HCT116 (cell line): ENCODE results near the gene FILIP1. TPM values are rescaled to one million over a fixed set of nuclear protein-coding genes. Genes with fewer than 3 reads are reported as not detected.

Source experiments
- ATAC-seq: fragments of 200-7000 bp; cut with Tn5 transposase; 2 replicates; pipeline ENCODE4 v1.9.1; 2020; ENCODE audit warnings: mild to moderate bottlenecking, moderate library complexity
- BruUV-seq: library from RNA; stranded (reverse); fragments of 400-500 nt; replicated peaks from 2 replicates; lab custom pipeline; 2021; lab: Mats Ljungman, UMichigan
- CTCF ChIA-PET: fragments of 300-600 bp; sonication (Branson Sonifier 250); formaldehyde crosslinking; loops from one replicate; lab custom pipeline; 2021; ENCODE audit warnings: antibody characterized with exemption; lab: Charles Lee
- POLR2A ChIA-PET: fragments of 300-600, 350-600 bp; sonication (Branson Sonifier 250); formaldehyde crosslinking; loops from one replicate; lab custom pipeline; 2021; ENCODE audit warnings: antibody characterized with exemption; lab: Charles Lee
- RAD21 ChIA-PET, 2 experiments: fragments of 300-600 bp; sonication (Branson Sonifier 250); formaldehyde crosslinking; loops; one replicate each; lab custom pipeline; 2023; ENCODE audit warnings: low total read pairs in 2 of 2; ENCODE audit not compliant: uncharacterized antibody in 2 of 2, unreplicated experiment in 2 of 2, low non-redundant PET in 1 of 2; lab: Charles Lee
- DNase-seq: peaks from one replicate; pipeline ENCODE4 v3.0.0-alpha.2; 2010; ENCODE audit warnings: low read depth, low spot score
- H2AFZ ChIP-seq: fragments of 200-600 bp; shearing (Covaris generic), sonication (generic); 2 replicates; pipeline ENCODE4 v1.6.1; 2017; ENCODE audit warnings: low read depth, mixed run types, mixed read lengths, antibody characterized with exemption, low read length; ENCODE audit not compliant: poor library complexity, severe bottlenecking
- H3K27ac ChIP-seq: 2 replicates; pipeline ENCODE4 v1.5.1; 2012; ENCODE audit warnings: low read depth, low read length
- H3K27me3 ChIP-seq: fragments of 200-600 bp; sonication (generic); 2 replicates; pipeline ENCODE4 v1.6.1; 2016; ENCODE audit warnings: mixed run types, low read length, mixed read lengths; ENCODE audit not compliant: insufficient read depth
- H3K36me3 ChIP-seq, 2 experiments: fragments of 200-500 bp in 1 of 2; fragments of 200-600 bp in 1 of 2; sonication (Bioruptor generic) in 1 of 2; sonication (generic) in 1 of 2; 2 replicates each; pipeline versions ENCODE4 v1.5.1 to v1.6.1; 2014 to 2016; ENCODE audit warnings: low read length in 2 of 2, inconsistent platforms in 1 of 2, mixed read lengths in 1 of 2, mixed run types in 1 of 2; ENCODE audit not compliant: insufficient read depth in 2 of 2, control insufficient read depth in 1 of 2
- H3K4me1 ChIP-seq, 2 experiments: fragments of 200-600 bp in 1 of 2; sonication (generic) in 1 of 2; 2 replicates each; pipeline versions ENCODE4 v1.5.1 to v1.6.1; 2012 to 2017; ENCODE audit warnings: low read length in 2 of 2, inconsistent platforms in 1 of 2, mild to moderate bottlenecking in 1 of 2, mixed read lengths in 1 of 2, mixed run types in 1 of 2, moderate library complexity in 1 of 2; ENCODE audit not compliant: insufficient read depth in 2 of 2, control insufficient read depth in 1 of 2
- H3K4me2 ChIP-seq: fragments of 200-600 bp; sonication (generic); 2 replicates; pipeline ENCODE4 v1.6.1; 2017; ENCODE audit warnings: mixed run types, low read length, mixed read lengths
- H3K4me3 ChIP-seq, 2 experiments: fragments of 200-600 bp in 1 of 2; sonication (generic) in 1 of 2; replicated peaks in 1 of 2; 2 replicates each; pipeline ENCODE4 v1.5.1; 2011 to 2016; ENCODE audit warnings: low read length in 2 of 2, control low read depth in 1 of 2, low read depth in 1 of 2, mild to moderate bottlenecking in 1 of 2, mixed read lengths in 1 of 2, mixed run types in 1 of 2
- H3K79me2 ChIP-seq: fragments of 200-600 bp; sonication (generic); 2 replicates; pipeline ENCODE4 v1.6.1; 2017; ENCODE audit warnings: mild to moderate bottlenecking, mixed run types, low read length, moderate library complexity, mixed read lengths; ENCODE audit not compliant: insufficient read depth
- H3K9ac ChIP-seq: fragments of 200-600 bp; sonication (generic); 2 replicates; pipeline ENCODE4 v1.6.1; 2016; ENCODE audit warnings: low read length, mixed read lengths
- H3K9me2 ChIP-seq: fragments of 200-600 bp; sonication (generic), shearing (Covaris generic); 2 replicates; pipeline ENCODE4 v1.6.1; 2017; ENCODE audit warnings: mixed run types, mild to moderate bottlenecking, moderate library complexity; ENCODE audit not compliant: insufficient read depth
- H3K9me3 ChIP-seq, 2 experiments: fragments of 200-500 bp in 1 of 2; fragments of 200-600 bp in 1 of 2; sonication (Bioruptor generic) in 1 of 2; sonication (generic) in 1 of 2; 2 replicates each; pipeline ENCODE4 v1.6.1; 2014 to 2017; ENCODE audit warnings: low read length in 2 of 2, mixed read lengths in 2 of 2, inconsistent platforms in 1 of 2, low read depth in 1 of 2, mild to moderate bottlenecking in 1 of 2, mixed run types in 1 of 2, moderate library complexity in 1 of 2; ENCODE audit not compliant: control insufficient read depth in 1 of 2, insufficient read depth in 1 of 2
- H4K20me1 ChIP-seq: fragments of 200-600 bp; sonication (generic), shearing (Covaris generic); 2 replicates; pipeline ENCODE4 v1.6.1; 2017; ENCODE audit warnings: mixed run types, mild to moderate bottlenecking, moderate library complexity; ENCODE audit not compliant: insufficient read depth
- ATF3 ChIP-seq: IDR thresholded peaks from 2 replicates; pipeline ENCODE4 v1.6.1; 2012
- CBX3 ChIP-seq: IDR thresholded peaks from 2 replicates; pipeline ENCODE4 v1.6.1; 2012; ENCODE audit warnings: low read depth
- CEBPB ChIP-seq: IDR thresholded peaks from 2 replicates; pipeline ENCODE4 v1.6.1; 2012; ENCODE audit warnings: low read depth
- EGR1 ChIP-seq: IDR thresholded peaks from 2 replicates; pipeline ENCODE4 v1.6.1; 2012; ENCODE audit warnings: low read depth
- EZH2 ChIP-seq: fragments of 200-600 bp; sonication (generic); IDR thresholded peaks from 2 replicates; pipeline ENCODE4 v1.6.1; 2017; ENCODE audit warnings: antibody characterized with exemption, mixed run types
- EZH2phosphoT487 ChIP-seq: fragments of 200-600 bp; IDR thresholded peaks from 2 replicates; pipeline ENCODE4 v1.6.1; 2018; ENCODE audit warnings: antibody characterized with exemption, borderline replicate concordance
- FOSL1 ChIP-seq: IDR thresholded peaks from 2 replicates; pipeline ENCODE4 v1.6.1; 2012; ENCODE audit warnings: low read depth
- JUND ChIP-seq: IDR thresholded peaks from 2 replicates; pipeline ENCODE4 v1.6.1; 2012
- MAX ChIP-seq: IDR thresholded peaks from 2 replicates; pipeline ENCODE4 v1.6.1; 2012
- POLR2A ChIP-seq: IDR thresholded peaks from 2 replicates; pipeline ENCODE4 v1.7.0; 2011; ENCODE audit warnings: borderline replicate concordance; ENCODE audit not compliant: insufficient read depth, insufficient read length; ENCODE audit errors: extremely low read depth
- POLR2AphosphoS5 ChIP-seq: IDR thresholded peaks from 2 replicates; pipeline ENCODE4 v1.6.1; 2011; ENCODE audit warnings: mild to moderate bottlenecking, low read depth, low read length, moderate library complexity
- RAD21 ChIP-seq: IDR thresholded peaks from 2 replicates; pipeline ENCODE4 v1.6.1; 2012; ENCODE audit warnings: low read depth, mild to moderate bottlenecking
- REST ChIP-seq: IDR thresholded peaks from 2 replicates; pipeline ENCODE4 v1.6.1; 2012; ENCODE audit warnings: low read depth
- SIN3A ChIP-seq: IDR thresholded peaks from 2 replicates; pipeline ENCODE4 v1.6.1; 2012; ENCODE audit warnings: low read depth
- SP1 ChIP-seq: IDR thresholded peaks from 2 replicates; pipeline ENCODE4 v1.6.1; 2012; ENCODE audit warnings: low read depth
- SRF ChIP-seq: IDR thresholded peaks from 2 replicates; pipeline ENCODE4 v1.6.1; 2012; ENCODE audit warnings: low read depth
- TCF7L2 ChIP-seq: IDR thresholded peaks from 2 replicates; pipeline ENCODE4 v1.7.0; 2011; ENCODE audit warnings: borderline replicate concordance, inconsistent platforms; ENCODE audit not compliant: insufficient read depth, insufficient read length; ENCODE audit errors: extremely low read depth
- ZBTB33 ChIP-seq: IDR thresholded peaks from 2 replicates; pipeline ENCODE4 v1.6.1; 2011; ENCODE audit warnings: mild to moderate bottlenecking, low read length, moderate library complexity; ENCODE audit not compliant: insufficient replicate concordance; ENCODE audit errors: extremely low read depth
- ZFX ChIP-seq: fragments of 450-650 bp; IDR thresholded peaks from 2 replicates; pipeline ENCODE4 v1.6.1; 2017
- ZNF274 ChIP-seq: fragments of 200-500 bp; sonication (Bioruptor generic); IDR thresholded peaks from 2 replicates; pipeline ENCODE4 v1.6.1; 2014; ENCODE audit warnings: mild to moderate bottlenecking, low read depth, low read length, inconsistent platforms
- intact Hi-C: fragments of 100-400 bp; cut with micrococcal nuclease; formaldehyde crosslinking; loops from 2 replicates; pipeline ENCODE4 v1.10.0; 2022
- total RNA-seq: library from RNA; stranded (reverse); gene quantifications from one replicate; pipeline ENCODE4 v1.2.1, GENCODE V29; 2021; ENCODE audit not compliant: unreplicated experiment

FILIP1 gene
- total RNA-seq, 1 experiment from 2014 or later: 0.05 TPM

GRCh38 chr6:75543311-75543710, 49.7 kb upstream of the FILIP1 start:
- Histone ChIP-seq H3K27ac (no peak overlapping the region), H2AFZ (no peak overlapping the region), H3K4me3 (no peak overlapping the region), H3K4me1 (no peaks in the 10 kb centered on the region), H3K4me2 (no peak overlapping the region), H3K9ac (no peak overlapping the region), H3K27me3 (no peaks in the 10 kb centered on the region), H3K9me2 (no peaks in the 10 kb centered on the region), H3K36me3 (no peaks in the 10 kb centered on the region), H4K20me1 (no peaks in the 10 kb centered on the region), H3K9me3 (no peaks in the 10 kb centered on the region), H3K79me2 (no peaks in the 10 kb centered on the region)
- RAD21 ChIA-PET: no interaction called here
- POLR2A ChIA-PET: no interaction called here
- CTCF ChIA-PET: no interaction called here
- no peak for ATAC-seq
- DNase-seq: no peak
- TF ChIP-seq ZFX (no peak), ATF3 (no peak), EZH2phosphoT487 (no peak), CEBPB (no peak), REST (no peak), POLR2AphosphoS5 (no peak), SP1 (no peak), POLR2A (no peak), MAX (no peak), SRF (no peak), EZH2 (no peak), SIN3A (no peak), TCF7L2 (no peak), JUND (no peak), FOSL1 (no peak), ZBTB33 (no peak), CBX3 (no peak), EGR1 (no peak), ZNF274 (no peak), RAD21 (no peak)
- BruUV-seq: no TSS peak
- intact Hi-C loops: no loop called here
